Fibroblast of mammary gland (primary cell): Measurements from ENCODE around the gene RAB10.
"Not testable (repeated sequence)": the region's sequence is repeated elsewhere in the genome, so short reads cannot be mapped to it uniquely, and the experiment has no call there.

Experiments used
- DNase-seq: peaks from one replicate; pipeline ENCODE4 v3.0.0-alpha.2; 2010; ENCODE audit warnings: low read depth
- H3K4me3 ChIP-seq: 2 replicates; pipeline ENCODE4 v1.5.1; 2011; ENCODE audit warnings: low read depth, mild to moderate bottlenecking, low read length, moderate library complexity; ENCODE audit not compliant: control insufficient read depth
- CTCF ChIP-seq: conservative IDR thresholded peaks from 2 replicates; pipeline ENCODE4 v1.5.1; 2011; ENCODE audit warnings: low read depth, low read length, inconsistent platforms; ENCODE audit not compliant: control insufficient read depth, insufficient read depth

The RAB10 gene

GRCh38 chr2:26150243-26150642 lies 116.4 kb downstream of the RAB10 start:
- no peak for TF ChIP-seq CTCF
- no peak for DNase-seq
- no peak overlapping the region for H3K4me3 ChIP-seq

- no peak for TF ChIP-seq CTCF
- DNase-seq = no peak
- H3K4me3 ChIP-seq = no peak overlapping the region
Measured at GRCh38 chr2:26157580-26157979, 123.7 kb downstream of the RAB10 start.

- TF ChIP-seq CTCF = no peak
- H3K4me3 ChIP-seq = no peak overlapping the region
- no peak for DNase-seq
Measured at GRCh38 chr2:26161926-26162325, 128.0 kb downstream of the RAB10 start.

- no peak for DNase-seq
- H3K4me3 ChIP-seq = no peak overlapping the region
- TF ChIP-seq CTCF = no peak
Measured at GRCh38 chr2:26162963-26163362, 129.1 kb downstream of the RAB10 start.

GRCh38 chr2:26164231-26164630 lies 130.3 kb downstream of the RAB10 start:
- no peak for TF ChIP-seq CTCF
- no peak overlapping the region for H3K4me3 ChIP-seq

GRCh38 chr2:26164641-26165211 lies 130.8 kb downstream of the RAB10 start:
- no peak for TF ChIP-seq CTCF
- DNase-seq = no peak
- H3K4me3 ChIP-seq = no peak overlapping the region

More at GRCh38 chr2:26164231-26164630, 130.3 kb downstream of the RAB10 start:
- no peak for DNase-seq

- DNase-seq = no peak
- no peak for TF ChIP-seq CTCF
- H3K4me3 ChIP-seq = no peak overlapping the region
Measured at GRCh38 chr2:26165403-26165802, 131.5 kb downstream of the RAB10 start.

- not testable (repeated sequence) for H3K4me3 ChIP-seq
- DNase-seq = peak; percentile 28
Measured at GRCh38 chr2:26166541-26166940, 132.7 kb downstream of the RAB10 start.
